Nephron progenitor cell (in vitro differentiated cells): ENCODE results near the gene TBX22.

Source experiments
- DNase-seq: peaks from one replicate; pipeline ENCODE4 v3.0.0; 2021
- H3K27ac Mint-ChIP-seq: 2 replicates; pipeline ENCODE4 v1.8.0; 2021; ENCODE audit warnings: mild to moderate bottlenecking, moderate library complexity, mixed read lengths
- H3K27me3 Mint-ChIP-seq: 2 replicates; pipeline ENCODE4 v1.8.0; 2021; ENCODE audit warnings: mild to moderate bottlenecking, low read depth, mixed read lengths; ENCODE audit not compliant: poor library complexity
- H3K36me3 Mint-ChIP-seq: 2 replicates; pipeline ENCODE4 v1.8.0; 2021; ENCODE audit warnings: low read depth, mixed read lengths
- H3K4me1 Mint-ChIP-seq: 2 replicates; pipeline ENCODE4 v1.8.0; 2021; ENCODE audit warnings: mixed read lengths
- H3K4me3 Mint-ChIP-seq: 2 replicates; pipeline ENCODE4 v1.8.0; 2021; ENCODE audit warnings: mild to moderate bottlenecking, moderate library complexity, mixed read lengths
- H3K9me3 Mint-ChIP-seq: 2 replicates; pipeline ENCODE4 v1.8.0; 2021; ENCODE audit warnings: mild to moderate bottlenecking, moderate library complexity, mixed read lengths
- TF ChIP-seq, protein P1 (sequence below): fragments of 200-600 bp; sonication (generic); IDR thresholded peaks from 2 replicates; pipeline ENCODE4 v1.5.0; 2021; ENCODE audit warnings: antibody characterized with exemption

Gene TBX22, protein sequence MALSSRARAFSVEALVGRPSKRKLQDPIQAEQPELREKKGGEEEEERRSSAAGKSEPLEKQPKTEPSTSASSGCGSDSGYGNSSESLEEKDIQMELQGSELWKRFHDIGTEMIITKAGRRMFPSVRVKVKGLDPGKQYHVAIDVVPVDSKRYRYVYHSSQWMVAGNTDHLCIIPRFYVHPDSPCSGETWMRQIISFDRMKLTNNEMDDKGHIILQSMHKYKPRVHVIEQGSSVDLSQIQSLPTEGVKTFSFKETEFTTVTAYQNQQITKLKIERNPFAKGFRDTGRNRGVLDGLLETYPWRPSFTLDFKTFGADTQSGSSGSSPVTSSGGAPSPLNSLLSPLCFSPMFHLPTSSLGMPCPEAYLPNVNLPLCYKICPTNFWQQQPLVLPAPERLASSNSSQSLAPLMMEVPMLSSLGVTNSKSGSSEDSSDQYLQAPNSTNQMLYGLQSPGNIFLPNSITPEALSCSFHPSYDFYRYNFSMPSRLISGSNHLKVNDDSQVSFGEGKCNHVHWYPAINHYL

DNA sequence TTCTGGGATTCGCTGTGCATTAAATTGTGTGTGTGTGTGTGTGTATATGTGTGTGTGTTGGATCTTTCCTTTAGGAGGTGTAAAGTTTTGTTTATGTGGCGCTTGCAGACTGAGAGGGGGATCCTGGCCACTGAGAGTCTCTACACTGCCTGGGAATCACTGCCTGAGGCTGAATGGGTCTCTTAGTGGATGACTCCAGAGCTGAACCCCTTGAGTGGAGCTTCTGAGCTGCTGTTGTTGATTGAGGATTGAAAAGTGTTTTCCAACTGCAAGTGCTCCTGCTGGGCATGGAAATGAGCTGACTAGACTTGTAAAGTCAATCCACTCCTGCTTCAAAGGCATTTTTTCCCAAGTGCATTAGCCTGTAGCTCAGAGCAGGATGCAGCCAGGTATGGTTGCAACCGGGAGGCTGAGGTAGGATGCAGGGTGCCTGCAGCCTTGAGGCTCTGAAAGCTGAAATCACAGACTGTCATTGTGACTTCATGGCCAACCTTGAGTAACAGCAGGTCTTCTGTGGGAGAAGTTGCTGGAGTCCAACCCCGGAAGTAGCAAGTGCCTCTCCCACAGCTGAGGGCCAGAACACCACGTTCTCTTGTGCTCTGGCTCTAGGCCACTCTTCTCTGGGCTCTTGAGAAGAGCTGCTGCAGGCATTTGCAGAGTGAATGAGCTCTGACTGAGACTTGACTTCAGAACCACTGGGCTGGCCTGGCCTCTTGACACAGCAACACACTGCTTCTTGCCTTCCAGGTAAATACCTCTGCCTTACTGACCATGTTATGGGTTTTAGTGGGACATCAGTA, at the start of gene TBX22:
Gene TBX22 (plus strand): TSS at position 613 of the 800 bp plus-strand sequence. CDS start 7,517 bp downstream, outside the sequence.
- Mint-ChIP-seq H3K4me1 (peaks cover 7% of the 10 kb centered on the region), H3K4me3 (no peak within 1 kb of the TSS), H3K27ac (no peak within 1 kb of the TSS)

DNA sequence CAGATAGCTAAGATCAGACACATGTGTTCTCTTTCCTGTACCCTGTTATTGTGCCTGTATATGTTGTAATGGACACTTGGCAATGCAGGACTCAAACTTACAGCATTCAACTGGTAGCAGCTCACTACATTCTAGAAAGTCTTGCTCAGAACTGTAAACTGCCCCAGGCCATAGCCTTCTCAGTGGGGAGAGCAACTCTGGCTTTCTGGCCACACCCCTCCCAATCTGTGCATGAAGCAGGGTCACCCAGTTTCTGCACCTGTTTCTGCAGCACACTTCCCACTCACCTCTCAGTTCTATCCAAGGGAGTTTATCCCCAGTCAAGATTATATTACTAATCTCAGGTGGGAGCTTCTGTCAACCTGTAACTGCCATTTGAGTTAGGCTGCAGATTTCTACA, 38.9 kb upstream of the TBX22 start:
- no peak for DNase-seq
- peaks cover 60% of the 10 kb centered on the region for H3K9me3 Mint-ChIP-seq
- no peaks in the 10 kb centered on the region for H3K36me3 Mint-ChIP-seq
- no peak overlapping the region for H3K4me3 Mint-ChIP-seq
- TF ChIP-seq, protein P1, sequence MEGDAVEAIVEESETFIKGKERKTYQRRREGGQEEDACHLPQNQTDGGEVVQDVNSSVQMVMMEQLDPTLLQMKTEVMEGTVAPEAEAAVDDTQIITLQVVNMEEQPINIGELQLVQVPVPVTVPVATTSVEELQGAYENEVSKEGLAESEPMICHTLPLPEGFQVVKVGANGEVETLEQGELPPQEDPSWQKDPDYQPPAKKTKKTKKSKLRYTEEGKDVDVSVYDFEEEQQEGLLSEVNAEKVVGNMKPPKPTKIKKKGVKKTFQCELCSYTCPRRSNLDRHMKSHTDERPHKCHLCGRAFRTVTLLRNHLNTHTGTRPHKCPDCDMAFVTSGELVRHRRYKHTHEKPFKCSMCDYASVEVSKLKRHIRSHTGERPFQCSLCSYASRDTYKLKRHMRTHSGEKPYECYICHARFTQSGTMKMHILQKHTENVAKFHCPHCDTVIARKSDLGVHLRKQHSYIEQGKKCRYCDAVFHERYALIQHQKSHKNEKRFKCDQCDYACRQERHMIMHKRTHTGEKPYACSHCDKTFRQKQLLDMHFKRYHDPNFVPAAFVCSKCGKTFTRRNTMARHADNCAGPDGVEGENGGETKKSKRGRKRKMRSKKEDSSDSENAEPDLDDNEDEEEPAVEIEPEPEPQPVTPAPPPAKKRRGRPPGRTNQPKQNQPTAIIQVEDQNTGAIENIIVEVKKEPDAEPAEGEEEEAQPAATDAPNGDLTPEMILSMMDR = no peak
- no peaks in the 10 kb centered on the region for H3K4me1 Mint-ChIP-seq
- H3K27ac Mint-ChIP-seq = no peak overlapping the region
- H3K27me3 Mint-ChIP-seq = peaks cover 8% of the 10 kb centered on the region

More for the DNA sequence above, at the start of gene TBX22:
- Mint-ChIP-seq H3K27me3 (peaks cover under 1% of the 10 kb centered on the region), H3K9me3 (peaks cover 35% of the 10 kb centered on the region), H3K36me3 (no peaks in the 10 kb centered on the region)
- DNase-seq = no peak
- TF ChIP-seq, protein P1 = no peak

DNA sequence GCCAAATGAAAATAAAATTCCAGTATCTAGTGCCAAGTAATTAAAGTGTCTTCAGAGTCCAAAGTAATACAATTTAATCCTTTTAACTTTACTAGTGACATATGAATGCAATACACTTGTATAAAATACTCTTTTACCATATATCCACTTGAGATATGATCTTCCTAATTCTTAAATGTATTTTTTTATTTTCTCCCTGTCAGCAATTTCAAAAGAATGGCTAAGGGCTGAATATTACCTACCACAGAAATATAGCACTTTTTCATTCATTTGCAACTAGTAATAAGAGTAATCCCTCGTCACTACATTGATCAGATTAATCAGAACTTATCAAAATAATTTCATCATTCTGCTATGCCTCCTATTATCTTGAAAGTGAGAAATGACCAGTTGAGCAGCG, 10.1 kb upstream of the TBX22 start:
- Mint-ChIP-seq H3K4me1 (no peaks in the 10 kb centered on the region), H3K27me3 (peaks cover 8% of the 10 kb centered on the region), H3K4me3 (no peak overlapping the region), H3K36me3 (no peaks in the 10 kb centered on the region), H3K27ac (no peak overlapping the region), H3K9me3 (peaks cover 15% of the 10 kb centered on the region)
- DNase-seq = no peak
- TF ChIP-seq, protein P1 = no peak

DNA sequence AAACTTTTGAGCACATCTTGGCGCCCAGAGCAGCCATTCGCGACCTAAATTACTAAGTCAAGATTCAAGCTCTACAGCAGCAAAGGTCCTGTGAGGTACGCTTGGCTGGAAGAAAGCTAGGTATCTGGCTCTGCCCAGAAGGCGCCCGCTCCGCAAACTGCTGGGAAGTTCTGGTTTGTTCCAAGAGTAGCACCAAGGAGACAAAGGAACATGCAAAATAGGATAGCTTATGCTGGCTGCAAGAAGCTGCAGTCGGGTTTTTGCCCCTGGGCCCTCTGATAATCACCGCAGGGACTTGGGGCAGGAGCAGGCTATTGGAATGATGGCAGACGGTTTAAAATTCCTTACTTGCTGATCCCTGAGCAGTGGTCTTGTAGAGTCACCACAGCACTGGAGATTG, 3.0 kb upstream of the TBX22 start:
- no peak overlapping the region for H3K4me3 Mint-ChIP-seq
- H3K4me1 Mint-ChIP-seq = peaks cover 7% of the 10 kb centered on the region
- H3K27ac Mint-ChIP-seq = no peak overlapping the region
- TF ChIP-seq, protein P1 = no peak
- H3K9me3 Mint-ChIP-seq = peaks cover 31% of the 10 kb centered on the region
- H3K36me3 Mint-ChIP-seq = no peaks in the 10 kb centered on the region
- no peak for DNase-seq
- H3K27me3 Mint-ChIP-seq = no peaks in the 10 kb centered on the region

DNA sequence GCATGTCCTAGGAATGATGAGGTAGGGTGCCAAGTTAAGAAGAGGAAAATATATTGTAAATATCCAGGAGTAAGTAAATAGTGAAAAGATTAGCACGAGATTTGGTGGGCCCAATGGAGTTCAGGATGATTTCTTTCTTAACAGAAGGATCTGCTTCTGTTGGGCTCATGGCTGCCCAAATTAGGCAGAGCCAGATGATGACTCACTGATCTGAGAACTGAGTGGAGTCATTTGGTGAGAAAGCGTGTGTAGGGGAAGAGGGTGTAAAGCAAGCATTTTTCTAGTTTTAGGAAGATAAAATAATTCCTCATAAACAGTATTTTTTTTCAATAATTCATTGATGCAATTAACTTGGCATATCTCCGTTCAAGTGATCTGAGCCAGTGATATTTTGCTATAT, 1.6 kb downstream of the TBX22 start:
- Mint-ChIP-seq H3K27me3 (peaks cover 5% of the 10 kb centered on the region), H3K36me3 (no peaks in the 10 kb centered on the region), H3K27ac (no peak overlapping the region), H3K4me1 (peaks cover 9% of the 10 kb centered on the region), H3K9me3 (peaks cover 35% of the 10 kb centered on the region), H3K4me3 (no peak overlapping the region)
- TF ChIP-seq, protein P1 = no peak
- no peak for DNase-seq
